Testis (tissue), 5 donors: ENCODE measurements around the gene ARTN. TPM values are rescaled to one million over a fixed set of nuclear protein-coding genes. Genes with fewer than 3 reads are reported as not detected.
A peak's percentile ranks its signal among the peaks of the same experiment; 100 is the strongest.

Source experiments
- DNase-seq: peaks from one replicate; pipeline ENCODE4 v3.0.0-alpha.2; 2019
- H3K27ac ChIP-seq, 2 donors: fragments of 200-600 bp; sonication (generic); one replicate each; pipeline ENCODE4 v1.5.1; 2019
- H3K27me3 ChIP-seq: fragments of 200-600 bp; sonication (generic); one replicate; pipeline ENCODE4 v1.5.1; 2019
- H3K36me3 ChIP-seq: fragments of 200-600 bp; sonication (generic); one replicate; pipeline ENCODE4 v1.5.1; 2017; ENCODE audit warnings: low read depth; ENCODE audit errors: missing control alignments
- H3K4me1 ChIP-seq: fragments of 200-600 bp; sonication (generic); one replicate; pipeline ENCODE4 v1.5.1; 2019
- H3K4me3 ChIP-seq, 2 donors: fragments of 200-600 bp; sonication (generic); one replicate each; pipeline ENCODE4 v1.5.1; 2017 to 2019
- H3K9me3 ChIP-seq: fragments of 200-600 bp; sonication (generic); one replicate; pipeline ENCODE4 v1.5.1; 2017
- POLR2A ChIP-seq: fragments of 450-650 bp; IDR thresholded peaks from one replicate; pipeline ENCODE4 v1.6.1; 2017; ENCODE audit warnings: antibody characterized with exemption, mild to moderate bottlenecking, moderate library complexity
- WGBS, 2 donors: methylation state at CpG; one replicate each; pipeline ENCODE4 v1.1.5; 2018; 5-methylcytosine and 5-hydroxymethylcytosine counted together
- intact Hi-C: fragments of 100-400 bp; cut with DNase I; formaldehyde crosslinking; loops from one replicate; pipeline ENCODE4 v1.15.1; 2023; ENCODE audit warnings: low total_unique reads
- long read RNA-seq, 2 donors: transcript quantifications; one replicate each; lab custom pipeline, GENCODE V29; 2026
- polyA plus RNA-seq: library from polyadenylated mRNA; stranded (reverse); fragments of 350-450 nt; fragmentation: Illumina TruSeq; extraction: RNeasy Lipid Tissue Mini Kit (QIAGEN cat#74804); gene quantifications from one replicate; pipeline ENCODE4 v1.2.3, GENCODE V29; 2014; ENCODE audit warnings: low read depth, low replicate concordance; ENCODE audit not compliant: insufficient read depth
- total RNA-seq, 2 donors: library from RNA; depleted of rRNA; stranded (reverse); fragments of >200 nt; gene quantifications; one replicate each; pipeline ENCODE4 v1.2.3, GENCODE V29; 2016
- TF ChIP-seq, protein P1 (sequence below), 3 experiments: fragments of 450-650 bp in 2 of 3; fragments of 200-600 bp in 1 of 3; sonication (generic) in 1 of 3; IDR thresholded peaks; one replicate each; pipeline ENCODE4 v1.5.1; 2016 to 2019; ENCODE audit warnings: antibody characterized with exemption in 3 of 3, mild to moderate bottlenecking in 2 of 3, moderate library complexity in 1 of 3

The ARTN gene, protein sequence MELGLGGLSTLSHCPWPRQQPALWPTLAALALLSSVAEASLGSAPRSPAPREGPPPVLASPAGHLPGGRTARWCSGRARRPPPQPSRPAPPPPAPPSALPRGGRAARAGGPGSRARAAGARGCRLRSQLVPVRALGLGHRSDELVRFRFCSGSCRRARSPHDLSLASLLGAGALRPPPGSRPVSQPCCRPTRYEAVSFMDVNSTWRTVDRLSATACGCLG
- total RNA-seq (1 to 10 TPM; 1.6 to 5.4 TPM), polyA plus RNA-seq (1.9 TPM)
- long read RNA-seq, donor 1, partial matches to known transcripts = 0 of 1 reads
- long read RNA-seq, donor 1, other reads (novel, unspliced or antisense) = 0 of 1 reads
- long read RNA-seq, donor 2 = 0 reads

DNA sequence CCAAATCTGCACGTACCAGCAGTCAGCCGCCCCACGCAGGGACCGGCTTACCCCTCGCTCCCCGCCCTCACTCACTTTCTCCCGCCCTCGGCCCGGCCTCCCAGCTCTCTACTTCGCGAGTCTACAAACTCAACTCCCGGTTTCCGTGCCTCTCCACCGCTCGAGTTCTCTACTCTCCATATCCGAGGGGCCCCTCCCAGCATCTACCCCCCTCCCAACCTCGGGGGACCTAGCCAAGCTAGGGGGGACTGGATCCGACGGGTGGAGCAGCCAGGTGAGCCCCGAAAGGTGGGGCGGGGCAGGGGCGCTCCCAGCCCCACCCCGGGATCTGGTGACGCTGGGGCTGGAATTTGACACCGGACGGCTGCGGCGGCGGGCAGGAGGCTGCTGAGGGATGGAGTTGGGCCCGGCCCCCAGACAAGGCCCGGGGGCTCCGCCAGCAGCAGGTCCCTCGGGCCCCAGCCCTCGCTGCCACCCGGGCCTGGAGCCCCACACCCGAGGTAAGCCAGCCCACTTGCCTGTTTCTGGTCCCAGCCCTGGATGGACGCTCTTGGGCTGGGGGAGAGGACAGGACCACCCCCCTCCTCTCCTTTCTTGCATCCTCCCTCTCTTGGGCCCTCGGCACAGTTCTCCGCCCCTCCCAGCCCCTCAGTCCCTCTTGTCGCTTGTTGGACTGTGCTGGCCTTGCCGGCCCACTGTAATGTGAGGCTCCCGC lies at the start of gene ARTN:
Gene ARTN (plus strand): TSS at position 416 of the 715 bp plus-strand sequence. CDS start 1,856 bp downstream, outside the sequence.
- no peak for DNase-seq
- H3K4me1 ChIP-seq = peaks cover 15% of the 10 kb centered on the region
- intact Hi-C loops = loop anchor here (10.0 kb wide), 1 partner anchor 399 kb away; the partner anchor contains the start of gene PTPRF
- TF ChIP-seq, protein P1, sequence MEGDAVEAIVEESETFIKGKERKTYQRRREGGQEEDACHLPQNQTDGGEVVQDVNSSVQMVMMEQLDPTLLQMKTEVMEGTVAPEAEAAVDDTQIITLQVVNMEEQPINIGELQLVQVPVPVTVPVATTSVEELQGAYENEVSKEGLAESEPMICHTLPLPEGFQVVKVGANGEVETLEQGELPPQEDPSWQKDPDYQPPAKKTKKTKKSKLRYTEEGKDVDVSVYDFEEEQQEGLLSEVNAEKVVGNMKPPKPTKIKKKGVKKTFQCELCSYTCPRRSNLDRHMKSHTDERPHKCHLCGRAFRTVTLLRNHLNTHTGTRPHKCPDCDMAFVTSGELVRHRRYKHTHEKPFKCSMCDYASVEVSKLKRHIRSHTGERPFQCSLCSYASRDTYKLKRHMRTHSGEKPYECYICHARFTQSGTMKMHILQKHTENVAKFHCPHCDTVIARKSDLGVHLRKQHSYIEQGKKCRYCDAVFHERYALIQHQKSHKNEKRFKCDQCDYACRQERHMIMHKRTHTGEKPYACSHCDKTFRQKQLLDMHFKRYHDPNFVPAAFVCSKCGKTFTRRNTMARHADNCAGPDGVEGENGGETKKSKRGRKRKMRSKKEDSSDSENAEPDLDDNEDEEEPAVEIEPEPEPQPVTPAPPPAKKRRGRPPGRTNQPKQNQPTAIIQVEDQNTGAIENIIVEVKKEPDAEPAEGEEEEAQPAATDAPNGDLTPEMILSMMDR (IDR thresholded peaks at IDR 0.05) = no peak
- no peak for TF ChIP-seq POLR2A
- H3K27me3 ChIP-seq = no peaks in the 10 kb centered on the region
- peak within 1 kb of the TSS in 1 of 2 donors; percentile 18 for H3K27ac ChIP-seq
- 7 to 17% methylated on average over 22 to 42 of the region's 42 CpGs for WGBS, 2 donors
- H3K36me3 ChIP-seq = no peaks in the 10 kb centered on the region
- H3K4me3 ChIP-seq = peak within 1 kb of the TSS; percentile 11 to 29
- H3K9me3 ChIP-seq = no peaks in the 10 kb centered on the region

DNA sequence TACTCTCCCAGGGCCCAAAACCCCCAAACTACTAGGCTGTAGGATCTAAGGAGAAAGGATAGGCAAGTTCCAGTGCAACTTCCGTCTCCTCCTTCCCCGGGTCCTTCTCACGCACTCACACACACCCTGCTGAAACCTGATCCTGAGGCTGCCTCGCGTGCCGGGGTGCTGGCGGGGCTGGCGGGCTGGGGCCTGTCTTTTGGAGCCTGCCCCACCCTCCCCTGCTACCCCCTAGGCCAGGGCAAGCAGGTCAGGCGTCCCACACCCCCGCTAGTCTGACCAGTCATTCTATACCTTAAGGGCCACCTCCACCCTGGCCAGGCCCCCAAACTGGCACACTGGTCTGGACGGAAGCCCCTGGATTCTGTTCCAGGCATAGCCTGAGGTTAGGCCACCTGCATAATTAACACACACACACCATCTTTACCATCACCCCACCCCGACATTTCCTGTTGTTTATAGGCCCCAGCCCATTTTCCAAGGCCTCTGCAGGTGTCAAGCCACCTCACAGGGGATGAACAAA lies 48.3 kb upstream of the ARTN start:
- Histone ChIP-seq H3K9me3 (no peaks in the 10 kb centered on the region), H3K27ac (no peak overlapping the region), H3K27me3 (no peaks in the 10 kb centered on the region), H3K4me1 (no peaks in the 10 kb centered on the region), H3K4me3 (no peak overlapping the region), H3K36me3 (no peaks in the 10 kb centered on the region)
- intact Hi-C loops = no loop called here
- no peak for DNase-seq
- TF ChIP-seq POLR2A = no peak
- TF ChIP-seq, protein P1 (IDR thresholded peaks at IDR 0.05) = no peak
- 87 to 92% methylated on average over 7 to 12 of the region's 12 CpGs for WGBS, 2 donors

DNA sequence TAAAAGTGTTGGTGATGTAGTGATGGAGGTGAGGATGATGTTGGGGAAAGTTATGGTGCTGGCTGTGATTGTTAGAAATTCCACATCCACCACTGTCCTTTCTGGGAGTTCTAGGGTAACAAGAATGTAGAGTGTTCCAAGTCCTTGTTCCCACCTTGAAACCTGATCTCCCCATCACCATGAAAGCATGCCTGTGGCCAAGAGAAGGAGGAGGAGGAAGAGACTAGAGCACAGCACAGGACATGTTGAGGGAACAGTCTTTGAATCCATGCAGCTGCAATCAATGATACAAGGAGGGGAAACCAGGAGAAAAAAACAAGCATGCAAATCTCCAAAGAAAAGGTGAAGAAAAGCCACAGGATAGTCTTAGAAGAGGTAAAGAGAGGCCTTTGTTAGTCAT lies 45.9 kb upstream of the ARTN start:
- no peak for DNase-seq
- no peaks in the 10 kb centered on the region for H3K27me3 ChIP-seq
- intact Hi-C loops = no loop called here
- no peak overlapping the region for H3K4me3 ChIP-seq
- no peaks in the 10 kb centered on the region for H3K9me3 ChIP-seq
- H3K27ac ChIP-seq = no peak overlapping the region
- no peaks in the 10 kb centered on the region for H3K36me3 ChIP-seq
- peaks cover under 1% of the 10 kb centered on the region for H3K4me1 ChIP-seq
- TF ChIP-seq, protein P1 (IDR thresholded peaks at IDR 0.05) = no peak
- no peak for TF ChIP-seq POLR2A

DNA sequence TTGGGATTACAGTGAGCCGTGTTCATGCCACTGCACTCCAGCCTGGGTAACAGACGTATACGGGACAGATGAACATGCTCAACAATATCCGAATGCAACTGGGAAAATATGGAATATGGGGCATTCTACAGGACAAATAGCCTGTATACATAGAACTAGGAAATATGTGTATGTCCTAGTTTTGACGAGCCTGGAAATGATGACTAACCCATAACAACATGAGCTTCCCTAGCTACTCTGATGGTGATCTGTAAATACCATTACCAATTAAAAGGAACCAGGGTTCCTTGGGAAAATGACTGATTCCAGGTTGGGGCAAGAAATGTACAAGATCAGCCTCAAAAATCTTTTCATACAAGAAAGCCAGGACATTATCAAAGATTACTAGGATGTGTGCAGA lies 42.8 kb upstream of the ARTN start:
- Histone ChIP-seq H3K36me3 (no peaks in the 10 kb centered on the region), H3K9me3 (no peaks in the 10 kb centered on the region), H3K4me3 (no peak overlapping the region), H3K27ac (no peak overlapping the region), H3K4me1 (peaks cover 11% of the 10 kb centered on the region), H3K27me3 (no peaks in the 10 kb centered on the region)
- 89 to 98% methylated on average over 5 of the region's 5 CpGs for WGBS, 2 donors
- TF ChIP-seq POLR2A = no peak
- TF ChIP-seq, protein P1 (IDR thresholded peaks at IDR 0.05) = no peak
- intact Hi-C loops = no loop called here
- DNase-seq = no peak
